Aorta (tissue), 5 donors: ENCODE measurements around the gene FAM204A. TPM values are rescaled to one million over a fixed set of nuclear protein-coding genes. Genes with fewer than 3 reads are reported as not detected.

Experiments
- ATAC-seq: fragments of 200-7000 bp; cut with Tn5 transposase; one replicate; pipeline ENCODE4 v1.9.1; 2022; ENCODE audit warnings: moderate library complexity; ENCODE audit not compliant: low FRiP score
- DNase-seq, 2 donors: peaks; one replicate each; pipeline ENCODE4 v3.0.0-alpha.2; 2020
- H3K27ac ChIP-seq, 2 donors: one replicate each; pipeline ENCODE4 v1.5.1; 2013; ENCODE audit warnings: low read length in 2 of 2, mild to moderate bottlenecking in 2 of 2, moderate library complexity in 2 of 2, control low read depth in 1 of 2, inconsistent platforms in 1 of 2, low read depth in 1 of 2
- H3K27me3 ChIP-seq, 2 donors: one replicate each; pipeline ENCODE4 v1.6.1; 2013; ENCODE audit warnings: control low read depth in 1 of 2, low read length in 1 of 2, mild to moderate bottlenecking in 1 of 2, moderate library complexity in 1 of 2; ENCODE audit not compliant: insufficient read depth in 2 of 2, control insufficient read depth in 1 of 2
- H3K36me3 ChIP-seq, 2 donors: one replicate each; pipeline ENCODE4 v1.6.1; 2013; ENCODE audit warnings: control low read depth in 1 of 2, low read length in 1 of 2, mild to moderate bottlenecking in 1 of 2; ENCODE audit not compliant: insufficient read depth in 2 of 2, control insufficient read depth in 1 of 2
- H3K4me1 ChIP-seq, 2 donors: one replicate each; pipeline ENCODE4 v1.6.1; 2013; ENCODE audit warnings: low read length in 2 of 2, control low read depth in 1 of 2, mild to moderate bottlenecking in 1 of 2, moderate library complexity in 1 of 2; ENCODE audit not compliant: insufficient read depth in 2 of 2, control insufficient read depth in 1 of 2
- H3K4me3 ChIP-seq, 2 donors: one replicate each; pipeline ENCODE4 v1.5.1; 2013; ENCODE audit warnings: low read length in 2 of 2, control low read depth in 1 of 2, mild to moderate bottlenecking in 1 of 2
- H3K9me3 ChIP-seq: one replicate; pipeline ENCODE4 v1.6.1; 2013; ENCODE audit warnings: mild to moderate bottlenecking, low read length; ENCODE audit not compliant: control insufficient read depth
- WGBS, 2 donors: extraction: QIAGEN DNeasy Blood & Tissue Kit; methylation state at CpG; one replicate each; pipeline ENCODE4 v1.1.7; 2013; 5-methylcytosine and 5-hydroxymethylcytosine counted together
- intact Hi-C, 2 donors: fragments of 100-400 bp; cut with DNase I; formaldehyde crosslinking; loops; one replicate each; pipeline versions ENCODE4 v1.14.2 to v1.15.0; 2022
- polyA plus RNA-seq, 2 donors: library from polyadenylated mRNA; stranded (reverse); fragments of 200-250 nt; gene quantifications; one replicate each; pipeline ENCODE4 v1.2.3, GENCODE V29; 2013
- total RNA-seq, 2 donors: library from RNA; stranded (reverse); fragmentation: NEBNext Ultra II Directional; extraction: Animal tissue kit (Norgen Biotek cat#: 25700); gene quantifications; one replicate each; pipeline ENCODE4 v1.2.1, GENCODE V29; 2021
- donor health status: healthy with polysubstance abuse.
- donor health status: Bipolar disorder and iron deficiency.
- donor health status: DM: no; HTN: no; CAD: no.
- donor health status: DM: no; HTN: no; CAD: no.
- donor health status: DM: yes; HTN: yes; CAD: no.

The FAM204A gene
- total and polyA plus RNA-seq, 4 donors = 54.4 to 117 (median 63.5) TPM

- ATAC-seq (no peak), DNase-seq (no peak)
- 88 to 92% methylated on average over 2 of the region's 2 CpGs for WGBS, 2 donors
- intact Hi-C loops = loop anchor here in 1 of 2 donors (5.0 kb wide), 1 partner anchor 33 kb away; no protein-coding TSS in a partner anchor
- Histone ChIP-seq H3K27ac (no peak overlapping the region), H3K4me3 (no peak overlapping the region), H3K4me1 (peaks cover 0 to 3% of the 10 kb centered on the region in 2 donors), H3K36me3 (peaks cover 0 to 2% of the 10 kb centered on the region in 2 donors), H3K27me3 (no peaks in the 10 kb centered on the region), H3K9me3 (no peaks in the 10 kb centered on the region)
Measured at GRCh38 chr10:118340486-118340885, 1.6 kb downstream of the FAM204A start.

GRCh38 chr10:118339111-118339510 is 3.0 kb downstream of the FAM204A start:
- no peak overlapping the region for H3K4me3 ChIP-seq
- DNase-seq (no peak), ATAC-seq (no peak)
- intact Hi-C loops = no loop called here
- 53 to 56% methylated on average over 3 of the region's 3 CpGs for WGBS, 2 donors
- peaks cover 0 to 2% of the 10 kb centered on the region in 2 donors for H3K36me3 ChIP-seq
- no peaks in the 10 kb centered on the region for H3K9me3 ChIP-seq
- H3K27me3 ChIP-seq = no peaks in the 10 kb centered on the region
- no peak overlapping the region for H3K27ac ChIP-seq
- peaks cover 0 to 3% of the 10 kb centered on the region in 2 donors for H3K4me1 ChIP-seq

- ATAC-seq = no peak
- peaks cover 0 to 2% of the 10 kb centered on the region in 2 donors for H3K36me3 ChIP-seq
- WGBS, 2 donors = 63 to 79% methylated on average over 1 of the region's 1 CpG
Measured at GRCh38 chr10:118337356-118337755, 4.8 kb downstream of the FAM204A start.

GRCh38 chr10:118333871-118334270 is 8.3 kb downstream of the FAM204A start:
- Histone ChIP-seq H3K27ac (no peak overlapping the region), H3K27me3 (no peaks in the 10 kb centered on the region), H3K36me3 (peaks cover 0 to 2% of the 10 kb centered on the region in 2 donors), H3K4me3 (no peak overlapping the region), H3K9me3 (no peaks in the 10 kb centered on the region), H3K4me1 (no peaks in the 10 kb centered on the region)
- WGBS, 2 donors = 94 to 95% methylated on average over 3 of the region's 3 CpGs
- intact Hi-C loops = no loop called here
- no peak for DNase-seq
- no peak for ATAC-seq

More at GRCh38 chr10:118337356-118337755, 4.8 kb downstream of the FAM204A start:
- intact Hi-C loops = no loop called here
- Histone ChIP-seq H3K4me3 (no peak overlapping the region), H3K4me1 (peaks cover 0 to 3% of the 10 kb centered on the region in 2 donors), H3K9me3 (no peaks in the 10 kb centered on the region), H3K27ac (no peak overlapping the region), H3K27me3 (no peaks in the 10 kb centered on the region)
- no peak for DNase-seq

- H3K27ac ChIP-seq = no peak overlapping the region
- H3K36me3 ChIP-seq = peaks cover 0 to 2% of the 10 kb centered on the region in 2 donors
- no peaks in the 10 kb centered on the region for H3K4me1 ChIP-seq
- no peak overlapping the region for H3K4me3 ChIP-seq
- intact Hi-C loops = no loop called here
- no peak for ATAC-seq
- DNase-seq = no peak
- 50 to 57% methylated on average over 4 of the region's 4 CpGs for WGBS, 2 donors
- H3K27me3 ChIP-seq = no peaks in the 10 kb centered on the region
- no peaks in the 10 kb centered on the region for H3K9me3 ChIP-seq
Measured at GRCh38 chr10:118332948-118333710, 9.0 kb downstream of the FAM204A start.

GRCh38 chr10:118332236-118332635 is 9.9 kb downstream of the FAM204A start:
- intact Hi-C loops = no loop called here
- WGBS, 2 donors = 94 to 100% methylated on average over 1 of the region's 1 CpG
- peaks cover 0 to 6% of the 10 kb centered on the region in 2 donors for H3K36me3 ChIP-seq
- DNase-seq (no peak), ATAC-seq (no peak)
- no peaks in the 10 kb centered on the region for H3K27me3 ChIP-seq
- H3K4me1 ChIP-seq = no peaks in the 10 kb centered on the region
- H3K4me3 ChIP-seq = no peak overlapping the region
- H3K9me3 ChIP-seq = no peaks in the 10 kb centered on the region
- no peak overlapping the region for H3K27ac ChIP-seq

GRCh38 chr10:118330295-118331076 is 11.6 kb downstream of the FAM204A start:
- DNase-seq (no peak), ATAC-seq (no peak)
- H3K4me1 ChIP-seq = no peaks in the 10 kb centered on the region
- WGBS, 2 donors = 84 to 93% methylated on average over 2 of the region's 2 CpGs
- H3K36me3 ChIP-seq = peaks cover 3 to 5% of the 10 kb centered on the region in 2 donors
- intact Hi-C loops = no loop called here
- no peaks in the 10 kb centered on the region for H3K27me3 ChIP-seq
- H3K9me3 ChIP-seq = no peaks in the 10 kb centered on the region
- H3K27ac ChIP-seq = no peak overlapping the region
- no peak overlapping the region for H3K4me3 ChIP-seq

- H3K27ac ChIP-seq = no peak overlapping the region
- peaks cover 5% of the 10 kb centered on the region in 2 donors for H3K36me3 ChIP-seq
- no peak overlapping the region for H3K4me3 ChIP-seq
- intact Hi-C loops = no loop called here
- WGBS, 2 donors = 91 to 92% methylated on average over 2 of the region's 2 CpGs
- no peaks in the 10 kb centered on the region for H3K9me3 ChIP-seq
- no peak for ATAC-seq
- H3K27me3 ChIP-seq = no peaks in the 10 kb centered on the region
- peaks cover 0 to 5% of the 10 kb centered on the region in 2 donors for H3K4me1 ChIP-seq
- no peak for DNase-seq
Measured at GRCh38 chr10:118324140-118324539, 18.0 kb downstream of the FAM204A start.
